SK-N-MC (cell line): Measurements from ENCODE around the gene DAB2.

Source experiments
- DNase-seq: peaks from one replicate; pipeline ENCODE4 v3.0.0-alpha.2; 2011; ENCODE audit warnings: low read depth, low spot score
- H3K27ac ChIP-seq: fragments of 200-600 bp; sonication (generic); 2 replicates; pipeline ENCODE4 v1.5.1; 2016; ENCODE audit warnings: mixed run types
- H3K36me3 ChIP-seq: fragments of 200-600 bp; sonication (generic); 2 replicates; pipeline ENCODE4 v1.6.1; 2017; ENCODE audit warnings: antibody characterized with exemption, low read length, mixed read lengths; ENCODE audit not compliant: insufficient read depth
- H3K4me3 ChIP-seq: fragments of 200-600 bp; sonication (generic); 2 replicates; pipeline ENCODE4 v1.5.1; 2016
- H3K9ac ChIP-seq: fragments of 200-600 bp; sonication (generic); 2 replicates; pipeline ENCODE4 v1.8.0; 2017; ENCODE audit warnings: mixed run types, mixed read lengths; ENCODE audit not compliant: insufficient read length
- H3K9me3 ChIP-seq: fragments of 200-600 bp; sonication (generic); 2 replicates; pipeline ENCODE4 v1.6.1; 2017; ENCODE audit warnings: low read depth, mild to moderate bottlenecking, antibody characterized with exemption, low read length, moderate library complexity, mixed read lengths
- EZH2 ChIP-seq: fragments of 200-600 bp; sonication (generic); IDR thresholded peaks from one replicate; pipeline ENCODE4 v1.6.1; 2017; ENCODE audit warnings: antibody characterized with exemption
- FOXP2 ChIP-seq: optimal IDR thresholded peaks from 2 replicates; pipeline ENCODE3; 2011; ENCODE audit warnings: mild to moderate bottlenecking, moderate library complexity; ENCODE audit not compliant: insufficient read depth; ENCODE audit errors: extremely low read length, control extremely low read depth
- POLR2AphosphoS5 ChIP-seq: IDR thresholded peaks from 2 replicates; pipeline ENCODE4 v1.6.1; 2012; ENCODE audit warnings: mild to moderate bottlenecking, low read depth, low read length, borderline replicate concordance

DAB2 gene

DNA sequence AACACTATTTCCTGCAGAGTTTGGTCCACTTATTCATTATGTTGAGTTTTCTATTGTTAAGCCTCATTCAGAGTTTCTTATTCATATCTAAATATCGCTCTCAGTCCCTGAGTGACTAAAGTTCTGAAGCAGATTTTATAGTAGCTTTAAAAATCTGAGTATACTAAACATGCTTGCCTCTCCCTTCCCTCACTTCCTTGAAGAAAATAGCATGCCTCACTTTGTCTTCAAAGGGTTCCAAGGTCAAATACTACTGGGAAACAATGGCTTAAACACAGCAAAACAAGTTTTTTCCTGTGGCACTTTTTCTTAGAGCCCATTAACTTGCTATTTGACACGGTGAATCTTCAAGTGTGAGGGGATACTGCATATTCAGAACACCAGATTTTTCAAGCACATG, 41.1 kb upstream of the DAB2 start:
- Histone ChIP-seq H3K27ac (no peak overlapping the region), H3K9ac (no peak overlapping the region), H3K4me3 (no peak overlapping the region), H3K36me3 (no peaks in the 10 kb centered on the region), H3K9me3 (no peaks in the 10 kb centered on the region)
- no peak for DNase-seq
- TF ChIP-seq POLR2AphosphoS5 (no peak), FOXP2 (no peak), EZH2 (no peak)

DNA sequence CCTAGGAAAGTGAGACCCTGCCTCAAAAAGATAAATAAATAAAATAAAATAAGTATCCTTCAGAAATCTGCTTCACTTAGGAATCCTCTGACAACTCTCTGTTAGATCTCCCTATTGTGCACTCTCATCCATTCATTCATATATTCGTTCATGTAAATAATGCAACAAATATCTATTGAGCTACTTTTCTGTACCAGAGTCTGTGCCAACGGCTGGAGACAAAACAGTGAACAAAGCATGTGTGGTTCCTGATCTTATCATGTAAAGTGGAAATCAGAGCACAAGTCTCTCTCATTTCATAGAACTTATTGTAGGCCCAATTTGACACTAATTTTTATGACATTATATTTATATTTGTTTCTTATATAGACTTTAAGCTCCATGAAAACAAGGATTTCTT, 40.3 kb upstream of the DAB2 start:
- no peak overlapping the region for H3K27ac ChIP-seq
- TF ChIP-seq FOXP2 = no peak
- TF ChIP-seq EZH2 = no peak
- TF ChIP-seq POLR2AphosphoS5 = no peak
- H3K36me3 ChIP-seq = no peaks in the 10 kb centered on the region
- no peaks in the 10 kb centered on the region for H3K9me3 ChIP-seq
- H3K9ac ChIP-seq = no peak overlapping the region
- DNase-seq = no peak
- H3K4me3 ChIP-seq = no peak overlapping the region

DNA sequence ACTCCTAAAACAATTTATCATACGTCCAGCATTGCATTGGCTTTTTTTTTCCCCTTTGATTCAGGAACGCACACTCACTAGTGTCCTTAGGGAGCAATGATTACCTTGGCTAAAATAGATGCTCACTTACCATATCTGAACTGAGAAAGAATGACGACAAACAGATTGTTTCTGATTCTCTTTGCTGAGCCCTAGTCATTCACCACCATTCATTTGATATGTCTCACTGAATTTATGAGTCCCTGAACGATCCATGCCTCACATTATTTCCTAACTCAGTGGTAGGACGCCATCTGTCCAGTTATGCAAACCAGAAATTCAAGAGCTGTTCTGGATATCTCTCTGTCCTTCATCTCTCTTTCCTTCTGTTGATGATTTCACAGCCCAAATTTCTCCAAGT, 39.3 kb upstream of the DAB2 start:
- Histone ChIP-seq H3K4me3 (no peak overlapping the region), H3K27ac (no peak overlapping the region), H3K36me3 (no peaks in the 10 kb centered on the region), H3K9ac (no peak overlapping the region), H3K9me3 (no peaks in the 10 kb centered on the region)
- no peak for DNase-seq
- no peak for TF ChIP-seq FOXP2
- TF ChIP-seq POLR2AphosphoS5 = no peak
- no peak for TF ChIP-seq EZH2

DNA sequence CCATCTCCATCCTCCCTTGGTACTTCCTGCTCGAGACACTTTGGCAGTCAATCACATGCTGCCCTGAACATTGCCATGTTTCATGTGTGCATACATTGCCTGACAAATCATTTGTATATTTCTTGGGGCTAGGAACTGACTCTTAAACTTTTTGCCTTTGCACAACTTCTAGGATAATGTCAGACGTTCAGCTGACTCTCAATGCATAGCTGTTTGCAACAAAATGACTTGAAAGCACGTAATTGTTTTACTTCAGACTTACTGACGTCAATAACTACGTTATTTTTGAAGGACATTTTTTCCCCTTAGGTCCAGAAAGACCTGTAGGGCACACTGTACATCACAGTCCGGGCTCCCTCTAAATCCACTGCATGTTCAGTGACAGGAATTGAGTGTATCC, 37.4 kb upstream of the DAB2 start:
- Histone ChIP-seq H3K27ac (no peak overlapping the region), H3K36me3 (no peaks in the 10 kb centered on the region), H3K9me3 (no peaks in the 10 kb centered on the region), H3K9ac (no peak overlapping the region), H3K4me3 (no peak overlapping the region)
- TF ChIP-seq POLR2AphosphoS5 = no peak
- TF ChIP-seq EZH2 = no peak
- TF ChIP-seq FOXP2 = no peak
- no peak for DNase-seq

DNA sequence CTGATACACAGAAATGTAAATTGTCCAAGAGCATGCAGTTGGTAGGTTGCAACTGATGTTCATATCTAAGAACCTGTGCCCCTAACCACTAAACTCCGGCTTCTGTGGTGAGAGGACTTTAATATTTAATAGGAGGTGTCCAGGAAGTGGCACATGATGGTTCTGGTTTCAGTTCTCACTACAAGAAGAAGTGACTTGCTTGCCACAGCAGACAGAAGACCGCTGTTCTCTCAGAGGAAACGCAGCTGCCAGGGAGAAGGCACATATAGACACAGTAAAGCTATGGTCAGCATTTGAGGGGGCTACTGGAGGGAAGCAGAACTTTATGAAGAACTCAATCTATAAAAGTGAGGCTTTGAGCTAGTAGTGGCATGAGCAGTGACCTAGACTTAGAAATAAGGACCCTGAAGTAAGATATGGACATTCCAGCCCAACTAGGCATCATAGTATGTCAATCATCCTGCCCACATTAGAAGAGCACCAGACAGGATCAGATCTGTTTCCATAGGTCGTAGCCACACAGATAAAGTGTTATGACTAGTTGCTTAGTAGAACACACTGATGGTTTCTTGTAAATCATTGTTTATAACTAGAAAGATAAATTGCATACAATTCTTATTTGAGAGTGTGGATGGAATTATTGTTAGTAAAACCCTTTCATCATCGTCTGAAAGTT, 36.4 kb upstream of the DAB2 start:
- DNase-seq = no peak
- no peak overlapping the region for H3K4me3 ChIP-seq

DNA sequence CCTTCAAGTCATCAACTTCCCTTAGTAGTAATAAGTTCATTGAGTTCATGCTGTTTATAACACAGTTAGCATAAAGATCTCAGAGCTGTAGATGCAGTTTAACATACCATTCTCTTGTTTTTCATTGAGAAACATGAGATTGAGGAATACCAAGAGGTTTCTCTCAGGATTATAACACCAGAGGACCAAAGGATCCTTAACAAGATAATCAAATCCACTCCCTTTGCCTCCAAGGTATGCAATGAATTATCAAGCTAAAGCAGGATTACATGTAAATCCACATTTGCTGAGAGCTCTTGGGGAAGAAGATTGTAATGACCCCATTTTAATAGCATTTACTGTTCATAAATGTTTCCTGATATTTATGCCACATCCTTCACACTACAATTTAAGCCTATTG, 35.1 kb upstream of the DAB2 start:
- TF ChIP-seq EZH2 = no peak
- TF ChIP-seq FOXP2 = no peak
- no peak for TF ChIP-seq POLR2AphosphoS5
- H3K9me3 ChIP-seq = no peaks in the 10 kb centered on the region

More for the DNA sequence above, 36.4 kb upstream of the DAB2 start:
- Histone ChIP-seq H3K9me3 (no peaks in the 10 kb centered on the region), H3K36me3 (no peaks in the 10 kb centered on the region), H3K27ac (no peak overlapping the region), H3K9ac (no peak overlapping the region)
- no peak for TF ChIP-seq FOXP2
- TF ChIP-seq POLR2AphosphoS5 = no peak
- TF ChIP-seq EZH2 = no peak

DNA sequence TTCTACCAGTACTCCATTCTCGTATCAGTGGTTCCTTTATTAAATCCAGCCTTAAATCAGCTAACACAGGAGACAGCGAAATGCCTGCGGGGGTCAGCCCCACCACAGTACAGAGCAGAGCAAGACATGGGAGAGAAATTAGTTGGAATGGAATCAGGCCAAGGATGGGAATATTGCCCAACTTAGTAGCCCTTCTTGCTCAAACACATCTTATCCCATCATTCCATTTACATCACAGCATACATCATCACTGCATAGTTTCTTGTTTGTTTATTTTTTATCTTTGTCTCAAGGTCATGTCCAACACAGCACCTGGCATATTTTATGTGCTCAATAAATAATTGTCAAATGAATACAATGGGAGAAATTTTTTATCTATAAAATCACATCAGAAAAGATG, 34.3 kb upstream of the DAB2 start:
- DNase-seq = no peak
- H3K9me3 ChIP-seq = no peaks in the 10 kb centered on the region
- TF ChIP-seq EZH2 = no peak
- TF ChIP-seq FOXP2 = no peak
- TF ChIP-seq POLR2AphosphoS5 = no peak
- no peak overlapping the region for H3K27ac ChIP-seq
- no peaks in the 10 kb centered on the region for H3K36me3 ChIP-seq
- H3K9ac ChIP-seq = no peak overlapping the region
- H3K4me3 ChIP-seq = no peak overlapping the region

More for the DNA sequence above, 35.1 kb upstream of the DAB2 start:
- Histone ChIP-seq H3K9ac (no peak overlapping the region), H3K27ac (no peak overlapping the region), H3K4me3 (no peak overlapping the region), H3K36me3 (no peaks in the 10 kb centered on the region)
- no peak for DNase-seq

DNA sequence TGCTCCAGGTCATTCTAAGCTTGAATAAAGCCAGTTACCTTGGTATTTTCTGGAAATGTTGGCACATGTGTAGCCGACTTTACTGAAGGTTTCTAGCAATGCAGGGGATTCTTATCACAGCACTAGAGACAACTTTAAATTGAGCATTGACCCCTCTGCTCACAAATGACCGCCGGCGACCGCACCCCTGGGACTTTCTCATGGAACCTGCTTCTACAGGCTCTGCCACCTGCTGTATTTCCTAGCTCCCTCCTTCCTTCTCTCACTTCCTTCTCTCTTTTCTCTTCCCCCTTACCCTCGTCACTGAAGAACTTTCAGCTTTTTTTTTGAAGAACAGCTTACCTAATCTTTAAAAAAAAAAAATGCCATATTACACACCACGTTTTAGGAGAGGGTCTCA, 30.9 kb upstream of the DAB2 start:
- Histone ChIP-seq H3K9ac (no peak overlapping the region), H3K9me3 (no peaks in the 10 kb centered on the region), H3K4me3 (no peak overlapping the region), H3K36me3 (no peaks in the 10 kb centered on the region), H3K27ac (no peak overlapping the region)
- DNase-seq = no peak
- no peak for TF ChIP-seq FOXP2
- no peak for TF ChIP-seq POLR2AphosphoS5
- no peak for TF ChIP-seq EZH2

DNA sequence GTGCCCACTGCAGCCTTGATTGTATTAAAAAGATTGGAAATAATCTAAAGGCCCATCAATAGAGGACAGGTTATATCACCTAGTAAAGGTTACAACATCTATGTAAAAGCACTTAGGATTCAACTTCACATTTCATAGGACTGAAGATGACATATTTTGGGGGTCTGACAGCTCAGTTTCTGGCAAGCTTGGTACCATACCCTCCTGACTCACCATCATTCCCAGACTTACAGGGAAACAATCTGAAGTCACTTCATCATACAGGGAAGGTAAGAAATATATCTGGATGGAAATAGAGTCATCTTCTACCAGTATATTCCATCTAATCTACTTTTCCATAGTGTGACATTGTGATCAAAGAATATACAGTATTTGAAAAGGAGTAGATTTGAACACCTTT, 28.8 kb upstream of the DAB2 start:
- Histone ChIP-seq H3K27ac (no peak overlapping the region), H3K9ac (no peak overlapping the region), H3K9me3 (no peaks in the 10 kb centered on the region), H3K4me3 (no peak overlapping the region), H3K36me3 (no peaks in the 10 kb centered on the region)
- DNase-seq = no peak
- TF ChIP-seq EZH2 (no peak), FOXP2 (no peak), POLR2AphosphoS5 (no peak)
